ENCODE measurements around the gene HS3ST6.
"Not testable (repeated sequence)": the region's sequence is repeated elsewhere in the genome, so short reads cannot be mapped to it uniquely, and the experiment has no call there.

HS3ST6 gene

DNA sequence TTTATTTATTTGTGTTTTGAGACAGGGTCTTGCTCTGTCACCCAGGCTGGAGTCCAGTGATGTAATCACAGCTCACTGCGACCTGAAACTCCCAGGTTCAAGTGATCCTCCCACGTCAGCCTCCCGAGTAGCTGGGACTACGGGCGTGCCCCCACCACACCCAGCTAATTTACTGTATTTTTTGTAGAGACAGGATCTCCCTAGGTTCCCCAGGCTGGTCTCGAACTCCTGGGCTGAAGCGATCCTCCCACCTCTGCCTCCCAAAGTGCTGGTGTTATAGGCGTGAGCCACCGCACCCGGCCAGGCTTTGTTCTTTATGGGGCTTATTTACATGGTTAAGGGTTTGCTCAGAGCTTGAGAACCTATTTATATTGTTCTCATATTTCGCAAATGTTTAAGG is 40.4 kb downstream of the HS3ST6 start:
- DNase-seq (ENCODE audit: low spot score), result no peak

GRCh38 chr16:1877089-1877488 is 41.1 kb downstream of the HS3ST6 start:
- no peak for DNase-seq (ENCODE audit: low spot score)

DNA sequence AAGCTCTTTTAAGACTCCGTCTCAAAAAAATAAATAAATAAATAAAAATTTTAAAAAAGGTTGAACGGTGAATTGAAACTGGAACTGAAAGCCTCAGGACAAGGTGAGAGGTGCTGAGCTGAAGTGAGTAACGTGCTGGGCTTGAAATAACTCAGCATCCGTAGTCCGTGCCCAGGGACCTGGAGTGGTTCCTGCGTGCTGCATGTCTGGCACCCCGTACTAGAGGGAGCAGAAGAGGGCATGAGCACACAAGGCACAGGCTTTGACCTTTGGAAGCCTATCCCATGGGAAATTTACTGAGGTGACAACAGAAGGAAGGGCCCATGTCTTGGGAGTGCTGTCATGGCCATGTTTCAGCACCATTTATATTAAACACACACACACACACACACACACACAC is 41.7 kb downstream of the HS3ST6 start:
- no peak for DNase-seq (ENCODE audit: low spot score)

DNA sequence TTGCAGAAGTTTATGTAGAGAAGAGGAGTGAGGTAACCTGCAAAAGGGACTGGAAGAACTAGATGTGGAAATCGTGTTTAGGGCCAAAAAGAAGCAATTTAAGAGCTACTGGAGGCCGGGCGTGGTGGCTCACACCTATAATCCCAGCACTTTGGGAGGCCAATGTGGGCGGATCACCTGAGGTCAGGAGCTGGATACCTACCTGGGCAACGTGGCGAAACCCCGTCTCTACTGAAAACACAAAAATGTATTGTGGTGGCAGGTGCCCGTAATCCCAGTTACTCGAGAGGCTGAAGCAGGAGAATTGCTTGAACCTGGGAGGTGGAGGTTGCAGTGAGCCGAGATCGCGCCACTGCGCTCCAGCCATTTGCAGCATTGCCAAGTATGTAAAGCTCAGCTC is 42.1 kb downstream of the HS3ST6 start:
- not testable (repeated sequence) for DNase-seq (ENCODE audit: low spot score)

- no peak for DNase-seq (ENCODE audit: low spot score)
These were observed 43.4 kb downstream of the HS3ST6 start for GRCh38 chr16:1874854-1875253.

- no peak for DNase-seq (ENCODE audit: low spot score)
These were observed 46.1 kb downstream of the HS3ST6 start, which contains the start of gene MEIOB for GRCh38 chr16:1871974-1872635. TSS of gene MEIOB (minus strand) at chr16:1872164. CDS start at chr16:1868175, 3,989 bp downstream.

GRCh38 chr16:1870365-1871082 is 47.7 kb downstream of the HS3ST6 start:
- peak; percentile 31 for DNase-seq (ENCODE audit: low spot score)

GRCh38 chr16:1865902-1866690 is 52.1 kb downstream of the HS3ST6 start:
- DNase-seq (ENCODE audit: low spot score), result no peak

DNA sequence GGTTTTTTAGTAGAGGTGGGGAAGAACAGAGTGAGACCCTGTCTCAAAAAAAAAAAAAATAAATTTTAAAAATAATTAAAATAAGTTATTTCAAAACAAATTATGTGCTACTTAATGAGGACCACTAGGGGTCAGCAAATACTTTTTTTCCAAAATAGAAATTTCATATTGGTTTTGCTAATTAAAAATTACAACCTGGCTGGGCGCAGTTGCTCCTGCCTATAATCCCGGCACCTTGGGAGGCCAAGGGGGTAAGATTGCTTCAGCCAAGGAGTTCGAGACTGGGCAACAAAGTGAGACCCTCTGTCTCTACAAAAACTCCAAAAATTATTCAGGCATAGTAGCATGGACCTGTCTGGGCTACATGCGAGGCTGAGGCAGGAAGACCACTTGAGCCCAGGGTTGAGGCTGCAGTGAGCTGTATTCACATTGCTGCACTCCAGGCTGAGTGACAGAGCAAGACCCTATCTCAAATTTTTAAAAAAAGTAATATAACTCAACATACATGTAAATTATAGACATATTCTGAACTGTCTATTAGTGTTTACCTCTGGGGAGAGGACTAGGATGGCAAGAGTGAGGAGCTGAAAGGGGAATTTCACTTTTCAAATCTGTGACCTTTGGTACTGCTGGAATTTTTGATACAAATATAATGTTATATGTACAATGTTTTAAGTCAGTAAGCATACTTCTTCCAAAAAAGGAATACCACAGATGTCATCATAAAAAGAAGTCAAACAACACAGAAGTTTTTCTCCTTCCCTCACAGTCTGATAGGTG is 54.3 kb downstream of the HS3ST6 start:
- no peak for DNase-seq (ENCODE audit: low spot score)

GRCh38 chr16:1862394-1862793 is 55.8 kb downstream of the HS3ST6 start:
- DNase-seq (ENCODE audit: low spot score), result no peak

DNA sequence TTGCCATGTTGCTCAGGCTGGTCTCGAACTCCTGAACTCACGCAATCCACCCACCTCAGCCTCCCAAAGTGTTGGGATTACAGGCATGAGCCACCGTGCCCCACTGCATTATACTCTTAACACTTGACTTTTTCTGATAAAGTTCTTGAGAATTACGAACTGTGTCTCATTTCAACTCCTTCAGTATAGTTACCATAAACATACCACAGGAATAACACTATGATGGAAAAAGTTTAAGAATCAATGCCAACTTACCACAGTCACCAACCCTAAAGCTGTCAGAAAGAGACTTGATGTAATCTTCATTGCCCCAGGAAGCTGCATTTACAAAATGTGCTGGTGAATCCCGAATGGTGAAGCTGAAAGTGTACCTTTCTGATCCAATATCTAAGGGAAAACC is 56.5 kb downstream of the HS3ST6 start:
- no peak for DNase-seq (ENCODE audit: low spot score)
